ENCODE results near the gene ERCC4.

ERCC4 gene

GRCh38 chr16:13911871-13912270, 8.1 kb upstream of the ERCC4 start:
- DNase-seq: no peak

- no peak for DNase-seq
Observed at GRCh38 chr16:13912891-13913290, 7.1 kb upstream of the ERCC4 start.

DNA sequence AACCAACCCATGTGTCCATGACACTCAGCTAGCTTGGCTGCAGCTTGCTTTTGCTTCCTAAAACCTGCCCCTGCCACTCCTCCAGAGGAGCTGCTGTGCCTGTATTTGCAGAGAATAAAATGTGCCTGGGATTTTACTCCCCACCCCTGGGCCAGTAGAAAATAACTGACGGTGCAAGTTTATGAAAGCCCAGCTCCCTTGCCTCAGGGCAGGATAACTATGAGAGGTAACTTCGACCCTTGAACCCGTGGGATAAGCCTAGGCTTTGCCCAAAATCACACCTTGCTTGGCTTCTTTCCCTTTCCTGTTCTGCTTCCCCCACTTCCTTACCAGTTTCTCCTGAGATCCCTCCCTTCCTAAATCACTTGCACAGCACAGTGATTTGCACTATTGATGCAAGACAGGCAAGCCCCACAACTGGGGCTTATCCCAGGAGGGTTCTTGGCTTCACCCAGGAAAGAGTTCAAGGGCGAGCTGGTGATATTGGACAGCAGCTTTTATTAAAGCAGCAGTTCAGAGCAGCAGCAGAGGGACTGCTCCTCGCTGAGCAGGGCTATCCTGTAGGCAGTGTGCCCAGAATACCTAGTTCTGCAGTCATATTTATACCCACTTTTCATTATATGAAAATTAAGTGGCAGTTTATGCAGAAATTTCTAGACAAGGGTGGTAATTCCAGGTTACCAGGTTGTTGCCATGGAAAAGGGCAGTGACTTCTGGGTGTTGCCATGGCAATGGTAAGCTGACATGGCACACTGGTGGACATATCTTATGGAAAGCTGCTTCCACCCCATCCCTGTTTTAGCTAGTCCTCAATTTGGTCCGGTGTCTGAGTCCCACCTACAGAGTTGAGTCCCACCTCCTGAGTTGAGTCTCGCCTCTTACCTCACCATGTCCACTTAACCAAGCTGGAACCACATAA, 6.3 kb upstream of the ERCC4 start:
- DNase-seq: no peak

DNA sequence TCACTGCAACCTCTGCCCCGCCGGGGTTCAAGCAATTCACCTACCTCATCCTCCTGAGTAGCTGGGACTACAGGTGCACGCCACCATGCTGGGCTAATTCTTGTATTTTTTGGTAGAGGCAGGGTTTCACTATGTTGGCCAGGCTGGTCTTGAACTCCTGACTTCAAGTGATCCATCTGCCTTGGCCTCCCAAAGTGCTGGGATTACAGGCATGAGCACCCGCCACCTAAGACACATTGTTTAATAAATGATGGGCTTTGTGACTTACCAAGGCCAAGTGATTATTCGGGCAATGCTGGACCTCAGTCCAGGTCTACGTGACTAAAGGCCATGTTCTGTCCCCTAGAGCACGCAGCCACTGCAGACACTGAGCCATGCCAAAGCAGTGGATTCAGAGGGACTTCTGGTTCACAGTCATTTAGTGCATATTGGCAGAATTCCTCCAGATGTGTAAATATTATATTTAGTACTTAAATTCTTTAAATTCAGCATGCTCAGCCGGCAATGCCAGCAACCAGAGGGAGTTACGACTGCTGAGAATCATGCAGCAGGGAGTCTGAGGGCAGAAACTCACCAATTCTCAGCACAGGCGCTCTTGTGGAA, 4.8 kb upstream of the ERCC4 start:
- DNase-seq: no peak

- DNase-seq: peak; percentile 27
Observed at GRCh38 chr16:13919330-13919682, 648 bp upstream of the ERCC4 start.

GRCh38 chr16:13920510-13920818, 510 bp downstream of the ERCC4 start:
- no peak for DNase-seq

GRCh38 chr16:13921328-13921727, 1.4 kb downstream of the ERCC4 start:
- DNase-seq: no peak

GRCh38 chr16:13923703-13924298, 3.8 kb downstream of the ERCC4 start:
- peak; percentile 58 for DNase-seq

DNA sequence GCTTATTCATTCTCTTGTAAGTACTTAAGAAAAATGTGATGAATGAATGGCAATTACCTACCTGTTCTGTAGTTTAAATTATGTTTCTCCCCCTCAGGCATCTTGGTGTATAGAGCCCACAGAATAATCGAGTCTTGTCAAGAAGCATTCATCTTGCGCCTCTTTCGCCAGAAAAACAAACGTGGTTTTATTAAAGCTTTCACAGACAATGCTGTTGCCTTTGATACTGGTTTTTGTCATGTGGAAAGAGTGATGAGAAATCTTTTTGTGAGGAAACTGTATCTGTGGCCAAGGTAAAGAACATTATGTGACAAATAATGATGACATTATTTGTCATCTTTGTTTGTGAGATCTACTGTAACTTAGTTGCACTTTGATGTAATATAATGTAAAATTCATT, 6.5 kb downstream of the ERCC4 start:
- no peak for DNase-seq

DNA sequence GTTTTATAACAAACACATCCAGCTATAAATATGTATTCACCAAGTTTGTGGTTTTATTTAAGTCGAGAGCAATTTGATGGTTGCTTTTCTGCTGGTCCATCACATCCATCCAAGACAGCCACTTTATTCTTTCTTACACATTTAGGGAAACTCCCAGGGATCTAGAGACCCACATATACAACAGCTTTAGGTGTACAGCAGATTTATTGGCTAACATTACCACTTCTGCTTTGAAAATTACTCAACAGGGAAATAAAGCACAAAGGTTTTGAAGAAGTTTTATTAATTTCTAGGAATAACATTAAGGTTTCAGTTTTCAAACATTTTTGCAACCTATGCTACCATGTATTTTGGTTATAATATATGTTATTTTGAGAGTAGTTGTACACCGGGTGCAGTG, 6.9 kb downstream of the ERCC4 start:
- DNase-seq: no peak

DNA sequence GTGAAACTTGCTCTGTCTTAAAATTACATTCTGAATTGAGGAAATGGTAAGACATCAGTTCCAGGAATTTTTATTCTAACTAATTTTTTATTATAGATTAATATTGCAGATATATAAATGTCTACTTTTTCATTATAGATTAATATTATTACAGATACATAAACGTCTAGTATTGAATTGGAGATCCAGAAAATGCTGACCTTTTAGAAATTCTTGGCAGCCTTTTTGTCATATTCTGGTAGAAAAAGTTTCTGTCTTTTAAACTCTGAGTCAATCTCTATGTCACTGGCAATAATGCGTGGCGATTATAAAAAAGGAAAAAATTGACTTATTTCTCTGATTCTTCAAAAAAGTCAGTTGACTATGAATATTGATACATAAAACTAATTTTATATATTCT, 8.7 kb downstream of the ERCC4 start:
- no peak for DNase-seq

DNA sequence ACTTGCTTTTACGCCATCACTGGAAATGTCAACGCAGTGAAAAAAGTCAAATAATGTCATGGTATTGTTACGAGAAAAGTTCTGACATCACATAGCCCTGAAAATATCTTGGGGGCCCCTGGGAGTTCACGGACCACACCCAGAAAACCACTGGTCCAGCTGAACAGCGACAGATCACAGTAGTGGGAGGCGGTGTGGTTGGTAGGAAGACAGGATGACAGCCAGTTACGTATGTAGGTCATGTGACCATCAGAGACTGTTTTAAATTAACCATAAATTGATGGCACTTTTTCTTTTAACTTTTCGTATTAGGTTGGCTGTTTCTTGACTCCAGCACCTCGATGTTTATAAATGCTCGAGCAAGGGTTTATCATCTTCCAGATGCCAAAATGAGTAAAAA, 11.9 kb downstream of the ERCC4 start:
- DNase-seq: no peak

- DNase-seq: no peak
Observed at GRCh38 chr16:13935408-13935807, 15.5 kb downstream of the ERCC4 start.

GRCh38 chr16:13936155-13936554, 16.2 kb downstream of the ERCC4 start:
- no peak for DNase-seq

DNA sequence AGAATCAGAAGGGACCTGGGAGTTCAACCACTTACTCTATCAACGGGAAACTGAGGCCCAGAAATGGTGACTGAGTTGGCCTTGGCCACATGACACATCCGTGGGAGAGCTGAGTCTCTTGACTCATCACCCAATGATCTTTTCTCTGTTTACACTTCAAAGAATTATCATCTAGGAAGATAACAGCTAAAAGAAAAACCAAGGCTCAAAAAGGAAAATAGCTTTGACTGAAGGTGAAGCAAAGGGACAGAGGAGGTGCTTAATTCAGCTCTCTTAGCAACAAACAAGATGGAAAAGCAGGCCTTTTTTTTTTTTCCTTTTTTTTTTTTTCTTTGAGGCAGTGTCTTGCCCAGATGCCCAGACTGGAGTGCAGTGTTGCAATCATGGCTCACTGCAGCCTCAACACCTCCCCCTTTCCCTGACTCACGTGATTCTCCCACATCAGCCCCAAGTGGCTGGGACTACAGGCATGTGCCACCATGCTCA, 16.7 kb downstream of the ERCC4 start:
- DNase-seq: no peak

GRCh38 chr16:13937411-13937810, 17.5 kb downstream of the ERCC4 start:
- DNase-seq: no peak

GRCh38 chr16:13938480-13938879, 18.5 kb downstream of the ERCC4 start:
- no peak for DNase-seq

GRCh38 chr16:13939821-13940220, 19.9 kb downstream of the ERCC4 start:
- DNase-seq: no peak

DNA sequence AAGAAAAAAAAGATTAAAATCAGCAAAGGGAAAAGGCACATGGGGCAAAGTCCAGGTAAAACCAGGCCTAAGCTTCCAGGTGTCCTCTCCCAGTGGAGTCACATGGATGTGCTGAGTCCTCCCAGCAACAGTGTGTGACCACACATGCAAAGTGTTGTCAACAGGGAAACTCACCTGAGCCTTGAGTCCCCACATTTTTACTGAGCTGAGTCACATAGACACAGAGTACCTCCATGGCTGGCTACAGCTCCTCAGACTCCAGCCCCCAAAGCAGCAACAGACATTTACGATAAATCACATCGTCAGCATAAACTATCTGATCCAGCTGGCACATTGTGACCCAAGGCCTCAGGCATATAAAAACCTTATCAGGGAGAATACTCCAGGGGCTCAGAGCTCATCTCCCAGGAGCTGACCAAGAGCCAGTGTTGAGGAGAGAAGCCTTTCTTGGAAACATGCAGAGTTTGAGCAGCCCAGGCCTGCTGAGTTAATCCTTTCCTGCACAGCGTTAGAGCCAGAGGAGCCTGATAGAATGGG, 20.5 kb downstream of the ERCC4 start:
- no peak for DNase-seq

- DNase-seq: no peak
Observed at GRCh38 chr16:13944816-13945215, 24.9 kb downstream of the ERCC4 start.

DNA sequence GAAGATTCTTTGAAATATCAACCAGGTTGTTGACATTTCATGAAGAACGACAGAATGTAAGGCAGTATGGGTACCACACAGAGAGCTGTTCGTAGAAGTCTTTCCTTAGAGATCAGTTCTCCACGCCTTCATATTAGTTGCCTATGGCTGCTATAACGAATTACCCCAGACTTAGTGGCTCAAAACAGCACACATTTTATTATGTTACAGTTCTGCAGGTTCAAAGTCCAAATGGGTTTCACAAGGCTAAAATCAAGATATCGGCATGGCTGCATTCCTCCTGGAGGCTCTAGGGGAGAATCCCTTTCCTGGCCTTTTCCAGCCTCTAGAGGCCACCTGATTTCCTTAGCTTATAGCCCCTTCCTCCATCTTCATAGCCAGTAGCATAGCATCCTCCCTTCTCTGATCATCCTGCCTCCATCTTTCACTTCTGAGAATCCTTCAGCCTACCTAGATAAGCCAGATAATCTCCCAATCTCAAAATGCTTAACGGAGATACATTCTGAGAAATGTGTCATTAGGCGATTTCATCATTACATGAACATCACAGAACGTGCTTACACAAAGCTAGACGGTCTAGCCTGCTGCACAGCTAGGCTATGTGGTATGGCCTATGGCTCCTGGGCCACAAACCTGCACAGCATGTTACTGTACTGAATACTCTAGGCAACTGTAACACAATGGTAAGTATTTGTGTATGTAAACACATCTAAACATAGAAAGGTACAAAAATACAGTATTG, 26.0 kb downstream of the ERCC4 start:
- DNase-seq: no peak

- DNase-seq: no peak
Observed at GRCh38 chr16:13948086-13948485, 28.1 kb downstream of the ERCC4 start.

DNA sequence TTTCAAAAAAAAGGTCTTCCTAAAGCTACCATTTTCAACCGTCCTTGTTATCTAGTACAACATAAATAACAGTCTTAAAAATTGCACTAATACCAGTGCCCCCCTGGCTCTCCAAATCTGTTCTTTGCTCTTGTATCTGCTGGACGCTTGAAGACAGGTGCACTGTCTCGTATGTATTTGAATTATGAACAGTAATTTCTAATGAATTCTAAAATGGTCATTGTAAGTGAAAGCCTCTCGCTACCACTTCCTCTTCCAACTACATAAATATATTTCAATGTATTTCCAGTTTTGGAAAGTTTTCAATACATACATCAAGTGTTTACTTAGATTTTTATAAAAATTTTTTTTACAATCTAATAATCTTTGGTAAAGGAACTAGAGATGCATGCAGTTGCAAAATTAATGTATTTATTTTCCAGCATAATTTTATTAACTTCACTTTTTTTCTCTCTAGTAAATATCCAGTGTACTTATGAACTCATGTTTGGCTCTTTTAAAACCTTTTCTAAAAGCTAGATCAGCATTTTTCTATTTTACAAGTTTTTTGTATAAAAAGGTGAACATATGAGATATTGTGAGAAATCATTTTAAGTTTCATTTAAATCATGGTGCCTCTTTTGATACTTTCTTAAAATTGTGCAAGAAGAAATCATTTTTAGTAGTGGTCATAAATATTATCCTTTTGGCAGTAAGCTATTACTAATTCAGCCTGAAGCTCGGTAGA, 31.0 kb downstream of the ERCC4 start:
- no peak for DNase-seq

Data from NCI-H2029 (cell line).